Activated T-cell treated with anti-CD3 and anti-CD28 coated beads for 48 hours (primary cell): ENCODE measurements around the gene IL4R.
A peak's percentile ranks its signal among the peaks of the same experiment; 100 is the strongest.
"Not testable (repeated sequence)": the region's sequence is repeated elsewhere in the genome, so short reads cannot be mapped to it uniquely, and the experiment has no call there.

ENCODE experiments used
- DNase-seq: peaks from one replicate; pipeline ENCODE4 v3.0.0-alpha.2; 2020; ENCODE audit warnings: low read depth

Gene IL4R

DNA sequence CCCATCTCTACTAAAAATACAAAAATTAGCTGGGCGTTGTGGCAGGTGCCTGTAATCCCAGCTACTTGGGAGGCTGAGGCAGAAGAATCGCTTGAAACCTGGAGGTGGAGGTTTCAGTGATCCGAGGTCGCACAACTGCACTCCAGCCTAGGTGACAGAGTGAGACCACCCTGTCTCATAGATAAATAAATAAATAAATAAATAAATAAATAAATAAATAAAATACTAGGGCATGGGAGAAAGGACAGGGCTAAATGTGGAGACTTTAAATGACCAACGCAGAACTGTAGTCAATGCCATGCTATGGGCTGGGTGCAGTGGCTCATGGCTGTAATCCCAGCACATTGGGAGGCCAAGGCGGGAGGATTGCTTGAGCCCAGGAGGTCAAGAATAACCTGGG, 25.5 kb upstream of the IL4R start:
- DNase-seq = not testable (repeated sequence)

DNA sequence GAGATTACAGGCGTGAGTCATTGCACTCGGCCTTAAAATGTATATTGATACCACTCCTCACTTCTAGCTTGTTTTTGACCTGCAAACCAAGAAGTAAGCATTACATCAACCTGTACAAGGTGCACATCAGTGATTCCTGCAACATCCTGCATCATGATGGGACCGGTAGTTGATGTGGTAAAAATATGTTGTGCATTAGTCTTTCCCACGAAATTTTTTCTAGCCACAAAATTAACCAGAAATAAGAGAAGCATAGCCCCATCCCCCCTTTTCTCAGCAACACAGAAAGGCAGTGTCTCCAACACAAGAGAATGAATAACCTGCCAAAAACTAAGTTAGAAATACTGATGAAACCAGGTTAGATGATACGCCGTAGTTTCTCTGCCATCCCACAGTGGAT, 24.1 kb upstream of the IL4R start:
- no peak for DNase-seq

DNA sequence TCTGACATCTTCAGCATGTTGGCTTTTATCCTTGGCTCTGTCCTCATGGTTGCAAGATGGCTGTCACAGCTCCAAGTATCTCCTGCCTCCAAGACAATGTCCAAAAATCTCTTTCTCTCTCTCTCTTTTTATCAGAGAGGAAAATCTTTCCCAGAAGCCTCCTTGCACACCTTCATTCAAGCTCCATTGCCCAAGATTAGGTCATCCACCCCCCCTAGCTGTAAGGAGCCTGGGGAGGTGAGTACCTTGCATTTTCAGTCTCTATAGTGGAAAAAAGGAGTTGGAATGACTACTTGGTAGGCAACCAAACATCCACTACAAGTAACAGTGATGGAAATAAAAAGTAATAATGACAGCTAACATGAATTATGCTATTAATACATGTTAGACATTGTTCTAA, 23.2 kb upstream of the IL4R start:
- no peak for DNase-seq

DNA sequence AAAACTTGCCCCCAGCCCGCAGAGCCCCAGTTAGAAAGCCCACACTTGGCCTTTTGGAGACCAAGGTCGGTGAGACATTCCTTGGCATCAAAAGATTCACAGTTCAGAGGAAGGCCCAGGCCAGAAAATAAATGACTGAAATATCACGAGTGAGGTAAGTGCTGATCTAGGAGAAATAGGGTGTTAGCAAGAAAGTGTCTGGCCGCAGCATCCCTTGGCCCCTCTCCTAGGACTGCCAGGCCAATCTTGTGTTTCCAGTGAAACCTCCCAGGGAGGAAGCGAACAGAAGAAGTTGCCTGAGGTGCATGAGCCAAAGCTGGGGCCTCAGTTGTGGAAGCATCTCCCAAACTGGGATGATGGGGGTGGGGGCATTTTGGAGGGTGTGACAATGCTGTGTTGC, 22.7 kb upstream of the IL4R start:
- DNase-seq = no peak

DNA sequence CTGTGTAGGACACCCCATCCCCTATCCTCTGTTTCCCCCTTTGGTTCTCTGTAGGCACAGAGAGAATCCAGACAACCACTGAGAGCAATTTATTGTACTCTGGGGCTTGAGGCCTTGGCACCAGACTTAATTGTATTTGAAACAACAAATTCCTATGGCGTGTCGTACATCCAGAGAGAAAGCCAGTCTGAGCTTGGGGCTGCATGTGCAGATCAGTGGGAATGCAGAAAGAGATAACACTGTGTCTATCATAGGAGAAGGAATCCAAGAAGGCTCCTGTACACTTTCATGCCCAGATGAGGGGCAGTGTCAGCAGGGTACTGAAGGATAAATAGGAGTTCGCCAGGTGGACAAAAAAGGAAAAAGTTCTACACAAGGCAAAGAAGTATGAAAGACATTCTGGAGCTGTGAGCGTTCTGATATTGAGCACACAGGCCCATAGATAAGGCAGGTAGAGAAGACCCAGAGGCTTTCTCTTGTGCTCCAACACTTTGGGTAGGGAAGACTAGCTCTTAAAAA, 22.0 kb upstream of the IL4R start:
- no peak for DNase-seq

DNA sequence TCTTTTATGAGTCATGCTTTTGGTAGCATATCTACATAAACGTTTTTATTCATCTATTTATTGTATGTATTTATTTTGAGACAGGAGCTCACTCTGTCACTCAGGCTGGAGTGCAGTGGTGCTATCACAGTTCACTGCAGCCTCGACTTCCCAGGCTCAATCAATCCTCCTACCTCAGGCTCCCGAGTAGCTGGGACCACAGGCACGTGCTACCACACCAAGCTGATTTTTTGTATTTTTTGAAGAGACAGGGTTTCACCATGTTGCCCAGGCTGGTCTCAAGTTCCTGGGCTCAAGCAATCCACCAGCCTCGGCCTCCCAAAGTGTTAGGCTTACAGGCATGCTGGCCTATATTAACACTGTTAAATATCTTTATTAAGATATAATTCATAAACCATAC, 20.4 kb upstream of the IL4R start:
- DNase-seq = no peak

DNA sequence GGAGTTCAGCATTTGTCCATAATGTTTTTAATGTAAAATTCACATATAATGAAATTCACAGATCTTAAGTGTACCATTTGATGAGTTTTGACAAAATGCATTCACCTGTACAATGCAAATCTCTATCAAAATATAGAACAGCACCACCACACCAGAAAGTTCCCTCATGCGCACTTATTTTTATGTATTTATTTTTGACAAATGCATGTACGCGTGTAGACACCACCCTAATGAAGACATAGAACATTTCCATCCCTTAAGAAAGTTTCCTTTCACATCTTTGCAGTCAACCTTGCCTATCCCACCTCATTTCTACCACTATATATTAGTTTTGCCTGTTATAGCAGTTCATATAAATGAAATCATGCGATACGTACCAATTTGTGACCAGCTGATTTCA, 15.6 kb upstream of the IL4R start:
- DNase-seq = no peak

DNA sequence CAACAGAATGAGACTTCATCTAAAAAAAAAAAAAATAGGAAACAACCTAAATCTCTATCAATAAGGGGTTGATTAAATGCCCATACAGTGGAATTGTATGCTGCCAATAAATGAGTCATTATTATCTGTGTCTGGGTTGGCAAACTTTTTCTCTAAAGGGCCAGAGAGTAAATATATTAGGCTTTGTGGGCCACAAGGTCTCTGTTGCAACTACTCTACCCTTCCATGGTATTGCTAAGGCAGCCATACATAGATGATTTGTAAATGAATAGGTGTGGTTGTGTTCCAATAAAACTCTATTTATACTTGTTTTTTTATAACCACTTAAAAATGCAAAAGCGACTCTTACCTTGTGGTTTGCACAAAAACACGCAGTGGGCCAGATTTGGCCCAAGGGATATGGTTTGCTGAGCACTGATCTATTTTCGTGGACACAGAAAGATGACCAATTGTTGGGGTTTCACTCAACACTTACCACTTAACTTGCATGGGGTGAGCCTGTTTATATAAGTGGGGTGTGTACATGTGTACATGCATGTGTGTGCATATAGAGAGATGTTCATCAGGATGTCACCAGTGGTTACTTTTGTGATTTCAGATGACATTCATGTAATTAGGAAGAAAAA, 12.4 kb upstream of the IL4R start:
- no peak for DNase-seq

DNA sequence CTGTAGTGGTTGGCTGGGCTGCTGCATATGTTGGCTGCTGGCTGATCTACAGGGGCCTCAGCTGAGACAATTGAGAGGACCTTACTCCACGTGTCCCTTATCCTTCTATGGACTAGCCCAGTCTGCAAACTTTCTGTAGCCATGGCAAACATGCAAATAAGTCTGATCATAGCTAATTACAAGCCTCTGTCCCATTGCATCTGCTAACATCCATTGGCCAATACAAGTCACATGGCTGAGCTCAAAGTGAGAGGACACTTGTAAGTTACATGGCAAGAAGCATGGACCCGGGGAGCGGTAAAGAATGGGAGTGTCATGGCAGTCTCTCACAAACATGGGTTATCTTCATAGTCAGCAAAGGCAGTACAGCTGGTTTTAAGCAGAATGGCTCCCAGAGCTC, 11.6 kb upstream of the IL4R start:
- DNase-seq = no peak

DNA sequence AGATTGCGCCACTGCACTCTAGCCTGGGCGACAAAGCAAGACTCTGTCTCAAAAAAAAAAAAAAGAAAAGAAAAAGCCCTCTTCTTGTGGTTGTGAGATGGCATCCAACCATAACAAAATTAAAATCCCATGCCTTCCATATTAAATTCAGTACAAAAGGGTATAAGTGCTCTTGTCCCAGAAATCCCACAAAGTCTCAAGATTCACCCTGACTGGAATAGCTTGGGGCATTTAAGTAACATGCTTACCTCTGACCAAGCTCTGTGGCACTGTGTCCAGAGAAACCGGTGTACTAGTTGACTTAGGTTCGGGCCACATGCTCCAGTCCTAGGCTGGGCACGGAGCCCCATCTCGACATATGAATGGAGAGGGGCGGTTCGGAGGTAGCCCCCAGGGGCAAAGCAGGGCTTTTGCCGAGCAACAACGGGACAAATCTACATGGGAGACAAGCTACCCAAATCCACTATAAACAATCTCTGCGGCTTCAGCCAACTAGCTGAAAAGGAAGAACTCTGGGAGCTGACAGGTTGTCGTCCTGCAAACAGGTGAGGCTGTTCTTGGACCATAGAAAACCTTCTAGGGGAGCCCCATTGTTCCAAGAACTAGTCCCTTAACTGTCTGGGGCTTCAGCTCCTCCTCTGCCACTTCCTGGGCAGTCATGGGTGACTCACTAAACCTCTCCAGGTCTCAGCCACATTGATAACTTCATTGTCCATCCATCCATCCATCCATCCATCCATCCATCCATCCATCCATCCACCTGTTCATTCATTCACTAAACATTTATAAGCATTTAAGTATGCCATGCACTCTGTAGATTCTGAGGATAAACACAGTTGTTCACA, 10.3 kb upstream of the IL4R start:
- no peak for DNase-seq

DNA sequence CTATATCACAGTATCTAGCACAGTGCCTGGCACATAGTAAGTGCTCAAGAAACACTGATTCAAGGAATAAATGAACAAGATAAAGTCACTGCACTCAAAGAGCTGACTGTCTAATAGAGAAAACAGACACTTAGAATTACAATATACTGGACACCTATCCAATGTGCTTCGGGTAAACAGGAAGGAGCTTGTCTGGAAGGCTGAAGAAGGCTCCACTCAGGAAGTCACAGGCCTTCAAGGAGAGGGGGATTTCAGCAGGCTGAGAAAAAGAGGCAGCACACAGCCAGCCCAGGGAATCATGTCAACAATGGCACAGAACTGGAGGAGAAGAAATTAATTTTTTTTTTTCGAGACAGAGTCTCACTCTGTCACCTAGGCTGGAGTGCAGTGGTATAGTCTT, 9.7 kb upstream of the IL4R start:
- DNase-seq = no peak

DNA sequence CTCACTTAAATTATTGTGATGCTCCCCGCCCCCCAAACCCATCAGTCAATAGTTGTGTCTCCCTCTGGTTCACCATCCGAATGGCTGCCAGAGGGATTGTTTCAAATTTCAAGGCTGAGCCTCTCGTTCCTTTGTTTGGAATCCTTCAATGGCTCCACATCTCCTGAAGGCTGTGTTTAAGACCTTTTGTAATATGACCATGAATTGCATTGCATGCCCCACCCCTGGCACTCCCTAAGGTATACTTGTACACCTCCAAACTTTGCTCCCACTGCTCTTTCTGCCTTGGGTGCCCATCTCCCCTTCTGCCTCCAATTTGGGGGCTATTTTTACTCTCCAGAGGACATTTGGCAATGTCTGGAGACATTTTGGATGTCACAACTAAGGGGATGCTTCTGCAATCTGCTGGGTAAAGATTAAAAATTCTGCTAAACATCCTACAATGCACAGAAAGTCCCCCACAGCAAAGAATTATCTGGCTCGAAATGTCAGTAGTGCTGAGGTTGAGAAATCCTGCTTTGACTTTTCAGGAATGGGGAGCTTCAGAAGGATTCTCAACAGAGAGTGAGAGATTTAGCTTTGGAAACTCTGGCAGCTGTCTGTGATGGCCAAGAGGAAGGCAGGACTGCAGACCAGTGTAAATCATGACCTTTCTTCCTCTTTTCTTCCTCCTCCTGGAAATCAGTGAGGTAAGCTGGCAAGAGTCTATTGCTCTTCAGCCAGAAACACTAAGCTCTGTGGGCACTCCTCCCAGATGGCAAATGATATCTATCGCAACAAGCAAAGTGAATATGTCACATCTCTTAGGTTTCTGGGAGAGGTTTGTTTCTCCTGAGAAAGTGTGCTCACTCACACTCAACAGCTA, 8.7 kb upstream of the IL4R start:
- DNase-seq = no peak

DNA sequence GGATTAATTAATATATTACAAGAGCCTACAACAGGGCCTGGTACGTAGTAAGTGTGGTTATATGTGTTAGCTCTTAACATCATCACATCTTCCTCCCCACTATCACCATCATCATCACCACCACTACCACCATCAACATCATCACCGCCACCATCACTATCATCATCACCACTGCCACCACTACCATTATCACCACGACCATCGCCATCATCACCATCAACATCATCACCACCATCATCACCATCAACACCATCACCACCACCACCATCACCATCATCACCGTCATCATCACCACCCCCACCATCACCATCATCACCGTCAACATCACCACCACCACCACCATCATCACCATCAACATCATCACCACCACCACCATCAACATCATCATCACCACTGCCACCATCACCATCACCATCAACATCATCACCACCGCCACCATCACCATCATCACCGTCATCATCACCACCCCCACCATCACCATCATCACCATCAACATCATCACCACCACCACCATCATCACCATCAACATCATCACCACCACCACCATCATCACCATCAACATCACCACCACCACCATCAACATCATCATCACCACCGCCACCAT, 7.8 kb upstream of the IL4R start:
- no peak for DNase-seq

DNA sequence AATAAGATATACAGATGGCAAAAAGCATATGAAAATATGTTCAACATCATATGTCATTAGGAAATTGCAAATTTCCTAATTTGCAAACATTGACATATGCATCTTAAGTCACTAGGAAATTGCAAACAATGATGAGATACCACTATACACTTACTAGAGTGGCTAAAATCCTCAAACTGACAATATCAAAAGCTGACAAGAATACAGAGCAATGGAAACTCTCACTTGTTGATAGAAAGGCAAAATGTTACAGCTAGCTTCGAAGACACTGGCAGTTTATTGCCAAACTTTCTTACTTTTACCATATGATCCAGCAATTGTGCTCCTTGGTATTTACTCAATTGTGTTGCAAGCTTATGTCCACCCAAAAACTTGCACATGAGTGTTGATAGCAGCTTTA, 5.0 kb upstream of the IL4R start:
- no peak for DNase-seq

DNA sequence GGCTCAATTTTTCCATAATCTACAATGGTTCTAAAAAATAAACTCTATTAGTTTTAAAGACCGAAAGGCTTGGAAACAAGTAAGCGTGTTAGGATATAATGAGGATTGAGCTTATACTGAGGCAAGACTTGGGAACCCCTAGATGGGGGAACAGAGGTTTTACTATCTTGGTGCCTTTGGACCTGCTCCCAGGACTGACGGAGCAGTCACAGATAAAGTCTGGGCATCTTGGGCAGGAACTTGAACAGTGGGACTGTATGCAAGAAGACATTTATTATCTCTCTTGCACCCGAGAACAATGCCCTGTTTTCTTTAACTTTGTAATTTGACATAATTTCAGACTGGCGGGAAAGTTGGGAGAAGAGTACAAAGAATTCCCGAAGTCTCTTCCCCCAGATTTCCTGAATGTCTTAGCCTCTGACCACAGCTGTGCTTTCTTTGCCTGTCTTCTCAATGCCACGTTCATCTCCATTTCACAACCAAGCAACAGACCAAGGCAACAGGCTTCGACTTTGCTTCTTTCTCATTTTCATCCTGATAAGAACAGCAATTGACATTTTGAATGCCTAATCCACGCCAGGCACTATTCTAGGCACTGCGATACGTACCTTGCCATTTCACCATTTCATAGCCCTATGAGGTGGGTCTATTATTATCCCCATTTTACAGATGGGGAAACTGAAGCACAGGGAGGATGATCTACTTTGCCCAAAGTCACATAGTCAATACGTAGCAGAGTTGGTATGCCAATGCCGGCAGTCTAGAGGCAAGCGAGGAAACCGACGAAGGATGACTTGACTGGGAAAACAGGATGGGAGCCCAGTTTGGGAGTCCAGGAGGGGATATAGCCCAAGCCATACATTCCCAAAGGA, 3.0 kb upstream of the IL4R start:
- DNase-seq = no peak

DNA sequence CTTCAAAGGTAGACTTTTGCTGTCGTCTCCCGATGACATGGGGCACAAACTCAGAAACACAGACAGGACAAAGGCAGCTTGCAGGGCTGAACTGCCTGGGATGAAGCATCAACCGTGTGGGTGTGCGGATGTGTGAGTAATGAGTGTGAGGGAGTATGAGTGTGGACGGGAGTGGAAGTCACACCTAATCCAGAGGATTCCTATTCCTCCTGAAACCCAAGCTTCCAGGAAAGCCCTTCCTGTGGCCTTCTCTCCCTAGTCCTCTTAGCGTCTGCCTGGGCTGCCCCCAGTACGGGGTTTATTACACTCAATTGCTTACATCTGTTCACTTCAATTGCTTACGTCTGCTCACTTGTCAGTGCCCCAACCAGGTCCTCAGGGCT, 2.3 kb upstream of the IL4R start:
- DNase-seq = no peak

DNA sequence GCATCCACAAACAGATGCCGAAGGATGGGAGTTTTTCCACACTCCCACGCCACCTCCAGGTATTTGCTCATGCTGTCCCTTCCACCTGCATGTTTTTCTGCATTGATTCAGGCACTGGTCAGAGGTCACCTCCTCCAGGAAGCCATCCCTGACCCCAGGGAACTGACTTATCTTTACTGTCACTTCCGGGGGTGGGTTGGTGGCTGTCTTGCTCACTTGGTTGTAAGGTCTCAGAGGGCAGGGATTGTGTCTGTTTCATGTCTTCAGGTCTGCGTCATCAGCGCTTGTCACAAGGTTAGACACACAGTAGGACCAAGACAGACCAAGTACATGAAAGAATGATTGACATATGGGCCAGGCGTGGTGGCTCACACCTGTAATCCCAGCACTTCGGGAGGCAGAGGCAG, 1.9 kb upstream of the IL4R start:
- DNase-seq = no peak

DNA sequence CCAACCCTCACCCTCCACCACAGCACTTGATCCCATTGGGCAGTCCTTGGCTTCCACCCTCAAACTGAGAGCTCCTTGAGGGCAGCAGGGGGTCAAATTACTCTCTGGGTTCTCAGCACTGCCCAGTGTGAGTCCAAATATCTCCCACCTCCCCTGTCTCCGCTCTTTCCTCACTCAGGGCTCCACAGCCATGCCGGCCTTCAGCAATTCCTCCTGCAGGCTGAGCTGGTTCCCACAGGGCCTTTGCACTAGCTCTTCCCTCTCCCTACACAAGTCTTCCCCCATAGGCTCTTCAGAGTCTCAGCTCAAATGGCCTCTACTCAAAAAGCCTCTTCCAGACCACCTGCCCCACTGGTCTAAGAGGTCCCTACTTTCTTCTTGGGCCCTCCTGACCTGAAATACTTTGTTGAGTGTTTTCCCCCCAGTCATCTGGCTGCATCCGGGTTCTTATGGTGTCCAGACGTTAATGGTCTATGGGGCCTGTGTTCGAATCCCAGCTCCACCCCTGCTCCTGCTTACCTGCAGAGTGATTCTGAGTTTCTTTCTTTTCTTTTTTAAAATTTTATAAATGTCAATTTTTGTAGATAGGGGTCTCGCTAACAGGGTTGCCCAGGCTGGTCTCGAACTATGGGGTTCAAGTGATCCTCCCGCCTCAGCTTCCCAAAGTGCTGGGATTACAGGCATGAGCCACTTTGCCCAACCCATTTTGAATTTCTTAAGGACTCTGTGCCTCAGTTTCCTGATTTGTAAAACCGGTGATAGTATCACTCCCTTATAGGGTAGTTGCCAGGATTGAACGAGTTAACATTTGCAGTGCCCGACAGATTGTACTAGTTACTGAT, 973 bp upstream of the IL4R start:
- DNase-seq = no peak

DNA sequence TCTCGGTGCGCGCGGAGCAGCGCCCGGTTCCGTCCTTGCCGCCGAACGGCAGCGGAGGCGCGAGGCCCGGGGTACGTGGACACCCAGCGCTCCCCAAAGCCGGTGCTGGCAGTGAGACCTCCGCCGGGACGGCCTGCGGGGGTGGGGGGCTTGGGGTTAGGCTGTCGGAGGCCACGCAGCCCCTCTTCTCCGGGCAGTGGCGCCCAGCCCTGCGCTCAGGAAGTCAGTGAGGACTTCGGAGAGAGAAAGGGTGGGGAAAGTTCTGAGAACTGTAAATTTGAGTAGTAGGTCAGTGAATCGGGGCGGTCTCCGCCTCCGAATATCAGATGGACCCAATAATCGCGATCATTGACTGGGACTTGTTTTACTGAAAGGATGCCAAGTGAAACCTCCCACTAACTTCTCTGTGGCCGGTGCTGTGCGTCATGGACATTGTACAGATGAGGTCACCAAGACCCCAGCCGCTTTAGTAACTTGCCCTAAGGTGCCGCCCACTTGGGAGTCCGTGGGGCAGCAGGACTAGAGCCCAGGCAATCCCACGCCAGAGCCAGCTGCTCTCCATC, 468 bp downstream of the IL4R start:
- peak; percentile 75 for DNase-seq

DNA sequence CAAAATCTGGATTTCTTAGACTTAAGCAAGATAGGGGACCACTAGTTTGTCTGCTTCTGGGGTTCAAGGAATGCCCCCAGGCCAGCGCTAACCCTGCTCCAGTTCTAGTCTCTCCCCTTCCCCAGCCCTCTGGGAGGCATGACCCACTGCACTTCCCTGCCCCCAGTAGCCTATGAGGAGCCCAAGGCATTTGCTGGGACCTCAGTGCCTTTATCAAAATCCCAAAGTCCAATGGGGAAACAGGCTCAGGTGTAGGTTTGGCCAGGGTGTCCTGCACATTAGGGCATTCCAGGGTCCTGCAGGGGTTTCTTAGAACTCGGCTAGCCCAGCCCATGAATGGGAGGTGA, 1.2 kb downstream of the IL4R start:
- DNase-seq = no peak
